GM12875 (cell line): ENCODE measurements around the gene COMMD6.
A peak's percentile ranks its signal among the peaks of the same experiment; 100 is the strongest.

ENCODE experiments used
- H3K4me3 ChIP-seq: one replicate; pipeline ENCODE4 v1.5.1; 2011; ENCODE audit warnings: low read depth, low read length, control low read depth
- TF ChIP-seq, protein P1 (sequence below): IDR thresholded peaks from 2 replicates; pipeline ENCODE4 v1.5.1; 2011; ENCODE audit warnings: low read depth, mild to moderate bottlenecking, control low read depth, inconsistent platforms, low read length, moderate library complexity, borderline replicate concordance; ENCODE audit not compliant: insufficient read depth

Gene COMMD6

DNA sequence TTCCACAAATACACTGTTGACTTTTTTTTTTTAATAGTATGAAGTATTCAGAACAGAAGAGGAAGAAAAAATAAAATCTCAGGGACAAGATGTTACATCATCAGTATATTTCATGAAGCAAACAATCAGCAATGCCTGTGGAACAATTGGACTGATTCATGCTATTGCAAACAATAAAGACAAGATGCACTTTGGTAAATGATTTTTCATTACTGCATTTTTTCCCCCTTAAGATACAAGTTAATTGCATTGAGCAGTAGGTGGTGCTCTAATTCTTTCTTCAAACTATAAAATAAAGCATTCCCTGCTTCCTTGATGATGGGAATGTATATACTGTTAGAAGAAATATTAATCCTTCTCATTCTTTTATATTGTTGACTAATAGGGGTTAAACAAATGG lies 29.0 kb upstream of the COMMD6 start:
- TF ChIP-seq, protein P1, sequence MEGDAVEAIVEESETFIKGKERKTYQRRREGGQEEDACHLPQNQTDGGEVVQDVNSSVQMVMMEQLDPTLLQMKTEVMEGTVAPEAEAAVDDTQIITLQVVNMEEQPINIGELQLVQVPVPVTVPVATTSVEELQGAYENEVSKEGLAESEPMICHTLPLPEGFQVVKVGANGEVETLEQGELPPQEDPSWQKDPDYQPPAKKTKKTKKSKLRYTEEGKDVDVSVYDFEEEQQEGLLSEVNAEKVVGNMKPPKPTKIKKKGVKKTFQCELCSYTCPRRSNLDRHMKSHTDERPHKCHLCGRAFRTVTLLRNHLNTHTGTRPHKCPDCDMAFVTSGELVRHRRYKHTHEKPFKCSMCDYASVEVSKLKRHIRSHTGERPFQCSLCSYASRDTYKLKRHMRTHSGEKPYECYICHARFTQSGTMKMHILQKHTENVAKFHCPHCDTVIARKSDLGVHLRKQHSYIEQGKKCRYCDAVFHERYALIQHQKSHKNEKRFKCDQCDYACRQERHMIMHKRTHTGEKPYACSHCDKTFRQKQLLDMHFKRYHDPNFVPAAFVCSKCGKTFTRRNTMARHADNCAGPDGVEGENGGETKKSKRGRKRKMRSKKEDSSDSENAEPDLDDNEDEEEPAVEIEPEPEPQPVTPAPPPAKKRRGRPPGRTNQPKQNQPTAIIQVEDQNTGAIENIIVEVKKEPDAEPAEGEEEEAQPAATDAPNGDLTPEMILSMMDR: peak; percentile 11; the same call in 1 of the 2 replicates
- no peak overlapping the region for H3K4me3 ChIP-seq

DNA sequence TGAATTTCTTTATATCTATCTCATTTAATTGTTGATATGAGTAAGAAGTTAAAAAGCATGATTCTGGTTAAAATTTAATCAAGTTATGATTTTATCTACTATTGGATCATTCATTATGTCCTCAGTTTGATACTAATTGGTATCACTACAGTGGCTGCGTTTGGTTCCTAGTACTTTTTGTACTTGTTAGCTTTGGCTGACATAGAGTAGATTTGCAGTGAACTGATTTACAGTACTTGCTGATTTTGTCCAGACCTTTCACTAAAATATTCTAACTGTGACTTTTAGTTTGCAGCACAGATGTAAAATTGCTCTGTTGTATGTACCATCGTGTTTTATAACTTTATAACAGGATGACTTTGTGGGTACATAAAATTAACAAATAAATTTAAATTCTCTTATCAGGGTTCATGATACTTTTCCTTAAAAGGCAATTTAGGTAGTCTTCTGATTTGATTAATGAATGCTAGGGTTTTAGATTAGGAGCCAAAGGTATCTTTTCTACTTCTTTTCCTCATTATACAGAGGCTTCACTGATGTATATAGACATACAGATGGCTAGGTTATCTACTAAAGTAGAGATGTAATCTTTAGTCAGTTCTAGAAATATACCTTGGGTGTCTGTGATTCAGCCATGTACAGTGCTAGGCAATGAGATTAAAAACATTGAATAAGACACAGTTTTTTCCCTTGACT lies 20.7 kb upstream of the COMMD6 start:
- TF ChIP-seq, protein P1: no peak
- no peak overlapping the region for H3K4me3 ChIP-seq

DNA sequence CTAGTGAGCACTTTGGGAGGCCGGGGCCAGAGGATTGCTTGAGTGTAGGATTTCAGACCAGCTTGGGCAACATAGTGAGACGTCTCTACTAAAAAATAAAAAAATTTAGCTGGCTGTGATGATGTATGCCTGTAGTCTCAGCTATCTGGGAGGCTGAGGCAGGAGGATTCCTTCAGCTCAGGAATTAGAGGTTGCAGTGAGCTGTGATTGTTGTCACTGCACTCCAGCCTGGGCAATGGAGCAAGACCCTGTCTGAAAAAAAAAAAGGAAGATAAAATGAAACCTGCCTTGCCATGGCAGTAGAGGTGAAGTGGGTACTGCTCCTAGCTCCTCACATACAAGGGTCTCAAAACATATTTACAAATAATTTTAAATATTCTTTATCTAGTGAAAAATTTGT lies 19.3 kb upstream of the COMMD6 start:
- TF ChIP-seq, protein P1: no peak
- H3K4me3 ChIP-seq: no peak overlapping the region

DNA sequence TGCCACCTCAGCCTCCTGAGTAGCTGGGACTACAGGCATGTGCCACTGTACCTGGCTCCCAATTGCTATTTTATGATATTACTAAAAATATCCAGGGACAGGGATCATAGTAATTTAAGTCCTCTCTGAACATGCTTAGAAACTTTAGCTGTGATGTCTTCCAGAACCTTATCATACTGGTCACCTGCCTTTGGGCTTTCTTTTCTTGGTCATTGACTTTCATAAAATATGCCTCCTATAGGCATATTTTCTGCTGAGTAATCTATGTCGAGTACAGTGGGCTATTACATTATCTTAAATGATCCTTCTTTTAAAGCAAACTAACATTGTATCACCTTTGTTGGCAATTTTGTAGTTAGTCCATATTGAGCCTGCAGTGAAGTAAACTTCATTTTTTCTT lies 18.2 kb upstream of the COMMD6 start:
- TF ChIP-seq, protein P1: no peak
- no peak overlapping the region for H3K4me3 ChIP-seq

DNA sequence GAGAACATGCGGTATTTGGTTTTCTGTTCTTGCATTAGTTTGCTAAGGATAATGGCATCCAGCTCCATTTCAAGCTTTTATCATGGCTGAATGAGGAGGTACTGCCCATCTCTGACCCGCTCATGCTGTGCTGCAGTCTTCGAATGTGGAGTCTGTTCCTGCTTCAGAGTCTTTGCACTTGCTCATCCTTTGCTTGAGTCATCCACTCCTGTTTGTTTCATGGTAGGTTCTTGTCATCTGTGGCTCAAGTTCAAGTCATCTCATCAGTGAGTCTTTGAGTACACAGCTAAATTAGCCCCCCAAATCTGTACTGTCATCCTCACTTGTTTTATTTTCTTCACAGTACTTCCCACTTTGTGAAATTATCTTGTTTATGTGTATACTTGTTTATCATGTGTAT lies 17.3 kb upstream of the COMMD6 start:
- TF ChIP-seq, protein P1: no peak
- H3K4me3 ChIP-seq: no peak overlapping the region

DNA sequence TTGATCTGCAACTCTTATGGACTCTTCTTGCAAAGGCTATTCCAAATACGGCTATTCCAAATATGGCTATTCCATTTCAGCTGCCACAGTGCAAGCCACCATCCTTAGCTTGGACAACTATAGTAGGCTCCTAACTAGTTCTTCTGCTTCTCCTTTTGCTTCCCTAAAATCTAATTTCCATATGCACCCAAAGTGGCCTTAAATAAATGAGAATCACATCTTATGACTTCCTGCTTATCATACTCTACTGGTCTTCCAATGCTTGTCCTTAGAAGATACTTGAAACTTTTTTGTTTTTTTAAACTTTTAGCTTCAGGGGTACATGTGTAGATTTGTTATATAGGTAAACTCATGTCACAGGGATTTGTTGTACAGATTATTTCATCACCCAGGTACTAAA lies 16.8 kb upstream of the COMMD6 start:
- H3K4me3 ChIP-seq: no peak overlapping the region
- TF ChIP-seq, protein P1: no peak

DNA sequence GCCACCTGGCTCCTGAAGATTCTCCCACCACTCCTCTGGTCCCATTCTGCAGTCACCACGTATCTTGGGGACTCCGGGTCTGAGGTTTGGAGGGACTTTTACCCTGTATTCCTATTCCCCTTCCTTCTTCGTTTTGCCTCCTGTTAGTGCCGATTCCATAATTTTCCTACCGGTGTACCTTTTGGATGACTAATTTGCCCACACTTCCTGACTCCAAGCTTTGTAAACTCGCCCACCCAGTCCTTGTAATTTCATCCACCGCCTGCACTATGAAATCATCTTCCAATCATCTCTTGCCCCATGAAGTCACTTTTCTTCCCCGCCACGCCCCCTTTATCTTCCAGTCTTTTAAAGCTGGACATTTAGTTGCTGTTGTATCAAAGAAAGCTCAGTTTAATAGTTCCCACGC lies 12.5 kb upstream of the COMMD6 start:
- TF ChIP-seq, protein P1: no peak
- H3K4me3 ChIP-seq: peak overlapping the region; percentile 98
